Mucosa of stomach (tissue), 1 donor: ENCODE results near the gene KRT33A.

Experiments
- H3K27me3 ChIP-seq: one replicate; pipeline ENCODE4 v1.7.0; 2013; ENCODE audit warnings: mild to moderate bottlenecking, low read length; ENCODE audit not compliant: control insufficient read depth, insufficient read depth
- H3K36me3 ChIP-seq: one replicate; pipeline ENCODE4 v1.7.0; 2013; ENCODE audit warnings: low read length; ENCODE audit not compliant: control insufficient read depth, insufficient read depth
- H3K4me1 ChIP-seq: one replicate; pipeline ENCODE4 v1.7.0; 2013; ENCODE audit warnings: mild to moderate bottlenecking, low read length; ENCODE audit not compliant: control insufficient read depth, insufficient read depth
- H3K4me3 ChIP-seq: one replicate; pipeline ENCODE4 v1.7.0; 2013; ENCODE audit warnings: low read length
- H3K9ac ChIP-seq: one replicate; pipeline ENCODE4 v1.7.0; 2013; ENCODE audit warnings: mild to moderate bottlenecking, low read length, moderate library complexity
- H3K9me3 ChIP-seq: one replicate; pipeline ENCODE4 v1.7.0; 2013; ENCODE audit warnings: mild to moderate bottlenecking, low read length, moderate library complexity; ENCODE audit not compliant: control insufficient read depth
- donor health status: Pancreatic carcinoma.

The KRT33A gene

GRCh38 chr17:41325126-41325525 lies 25.5 kb downstream of the KRT33A start:
- Histone ChIP-seq H3K4me3 (no peak overlapping the region), H3K27me3 (no peaks in the 10 kb centered on the region), H3K36me3 (no peaks in the 10 kb centered on the region), H3K9me3 (no peaks in the 10 kb centered on the region), H3K9ac (no peak overlapping the region), H3K4me1 (no peaks in the 10 kb centered on the region)

GRCh38 chr17:41324180-41325075 lies 26.2 kb downstream of the KRT33A start:
- H3K9me3 ChIP-seq = no peaks in the 10 kb centered on the region
- H3K4me1 ChIP-seq = no peaks in the 10 kb centered on the region
- no peaks in the 10 kb centered on the region for H3K27me3 ChIP-seq
- no peaks in the 10 kb centered on the region for H3K36me3 ChIP-seq
- H3K4me3 ChIP-seq = no peak overlapping the region
- no peak overlapping the region for H3K9ac ChIP-seq

GRCh38 chr17:41322903-41323895 lies 27.4 kb downstream of the KRT33A start:
- Histone ChIP-seq H3K9ac (no peak overlapping the region), H3K27me3 (no peaks in the 10 kb centered on the region), H3K9me3 (no peaks in the 10 kb centered on the region), H3K36me3 (no peaks in the 10 kb centered on the region), H3K4me1 (no peaks in the 10 kb centered on the region), H3K4me3 (no peak overlapping the region)

- Histone ChIP-seq H3K36me3 (no peaks in the 10 kb centered on the region), H3K9ac (no peak overlapping the region), H3K27me3 (no peaks in the 10 kb centered on the region), H3K4me3 (no peak overlapping the region), H3K4me1 (no peaks in the 10 kb centered on the region), H3K9me3 (no peaks in the 10 kb centered on the region)
Measured at GRCh38 chr17:41322094-41322902, 28.3 kb downstream of the KRT33A start.

GRCh38 chr17:41318231-41318630 lies 32.4 kb downstream of the KRT33A start:
- Histone ChIP-seq H3K27me3 (no peaks in the 10 kb centered on the region), H3K9me3 (no peaks in the 10 kb centered on the region), H3K4me1 (no peaks in the 10 kb centered on the region), H3K9ac (no peak overlapping the region), H3K36me3 (no peaks in the 10 kb centered on the region), H3K4me3 (no peak overlapping the region)

- Histone ChIP-seq H3K4me3 (no peak overlapping the region), H3K27me3 (no peaks in the 10 kb centered on the region), H3K9me3 (no peaks in the 10 kb centered on the region), H3K9ac (no peak overlapping the region), H3K4me1 (no peaks in the 10 kb centered on the region), H3K36me3 (no peaks in the 10 kb centered on the region)
Measured at GRCh38 chr17:41315814-41316445, 34.7 kb downstream of the KRT33A start.

- no peak within 1 kb of the TSS for H3K9ac ChIP-seq
- H3K27me3 ChIP-seq = no peaks in the 10 kb centered on the region
- no peak within 1 kb of the TSS for H3K4me3 ChIP-seq
- no peaks in the 10 kb centered on the region for H3K9me3 ChIP-seq
- no peaks in the 10 kb centered on the region for H3K4me1 ChIP-seq
- no peaks in the 10 kb centered on the region for H3K36me3 ChIP-seq
Measured at GRCh38 chr17:41315204-41315794, 35.3 kb downstream of the KRT33A start, which contains the start of gene KRTAP17-1. Gene KRTAP17-1 (minus strand): TSS chr17:41315710. CDS start chr17:41315650, 60 bp downstream.

GRCh38 chr17:41311111-41311510 lies 39.5 kb downstream of the KRT33A start:
- H3K36me3 ChIP-seq = no peaks in the 10 kb centered on the region
- no peaks in the 10 kb centered on the region for H3K27me3 ChIP-seq

GRCh38 chr17:41308918-41309359 lies 41.7 kb downstream of the KRT33A start, which contains the start of gene KRTAP16-1:
Gene KRTAP16-1 (minus strand): TSS chr17:41309309. CDS start chr17:41309253, 56 bp downstream.
- Histone ChIP-seq H3K9me3 (no peaks in the 10 kb centered on the region), H3K4me3 (no peak within 1 kb of the TSS), H3K36me3 (no peaks in the 10 kb centered on the region), H3K9ac (no peak within 1 kb of the TSS), H3K4me1 (no peaks in the 10 kb centered on the region), H3K27me3 (no peaks in the 10 kb centered on the region)

More at GRCh38 chr17:41311111-41311510, 39.5 kb downstream of the KRT33A start:
- Histone ChIP-seq H3K9me3 (no peaks in the 10 kb centered on the region), H3K9ac (no peak overlapping the region), H3K4me3 (no peak overlapping the region), H3K4me1 (no peaks in the 10 kb centered on the region)

GRCh38 chr17:41308251-41308917 lies 42.2 kb downstream of the KRT33A start:
- H3K4me3 ChIP-seq = no peak overlapping the region
- no peak overlapping the region for H3K9ac ChIP-seq
- no peaks in the 10 kb centered on the region for H3K27me3 ChIP-seq
- H3K36me3 ChIP-seq = no peaks in the 10 kb centered on the region
- H3K9me3 ChIP-seq = no peaks in the 10 kb centered on the region
- H3K4me1 ChIP-seq = no peaks in the 10 kb centered on the region
